CD4-positive, alpha-beta T cell treated with Interleukin-17A for 4 hours (primary cell): ENCODE measurements around the gene TMEM132A.
A peak's percentile ranks its signal among the peaks of the same experiment; 100 is the strongest.
"Not testable (repeated sequence)": the region's sequence is repeated elsewhere in the genome, so short reads cannot be mapped to it uniquely, and the experiment has no call there.

ENCODE experiments used
- DNase-seq: peaks from one replicate; pipeline ENCODE4 v3.0.0-alpha.2; 2020; ENCODE audit warnings: mixed read lengths

The TMEM132A gene

GRCh38 chr11:60905551-60906113, 18.6 kb upstream of the TMEM132A start:
- peak; percentile 51 for DNase-seq

- peak; percentile 97 for DNase-seq
Measured at GRCh38 chr11:60906132-60906972, 17.9 kb upstream of the TMEM132A start, which contains the start of gene PRPF19. Gene PRPF19 (minus strand): TSS chr11:60906585. CDS start chr11:60906382, 203 bp downstream.

GRCh38 chr11:60908803-60909202, 15.5 kb upstream of the TMEM132A start:
- DNase-seq: no peak

- DNase-seq: not testable (repeated sequence)
Measured at GRCh38 chr11:60909680-60910280, 14.5 kb upstream of the TMEM132A start.

- DNase-seq: no peak
Measured at GRCh38 chr11:60910281-60910687, 14.0 kb upstream of the TMEM132A start.

- DNase-seq: no peak
Measured at GRCh38 chr11:60910711-60911380, 13.4 kb upstream of the TMEM132A start.

- DNase-seq: peak; percentile 54
Measured at GRCh38 chr11:60912223-60912850, 11.9 kb upstream of the TMEM132A start.

- DNase-seq: no peak
Measured at GRCh38 chr11:60912851-60913528, 11.3 kb upstream of the TMEM132A start.

GRCh38 chr11:60913793-60914632, 10.2 kb upstream of the TMEM132A start, which contains the start of gene TMEM109:
Gene TMEM109 (plus strand): TSS chr11:60914158. CDS start chr11:60919694, 5,536 bp downstream.
- DNase-seq: peak; percentile 92

- DNase-seq: peak; percentile 43
Measured at GRCh38 chr11:60914633-60915247, 9.5 kb upstream of the TMEM132A start.

GRCh38 chr11:60915248-60915914, 8.9 kb upstream of the TMEM132A start:
- DNase-seq: peak; percentile 81

GRCh38 chr11:60916669-60917206, 7.5 kb upstream of the TMEM132A start:
- no peak for DNase-seq

GRCh38 chr11:60917267-60917666, 7.0 kb upstream of the TMEM132A start:
- DNase-seq: no peak

GRCh38 chr11:60918251-60918938, 5.9 kb upstream of the TMEM132A start:
- no peak for DNase-seq

- no peak for DNase-seq
Measured at GRCh38 chr11:60918939-60919265, 5.4 kb upstream of the TMEM132A start.

GRCh38 chr11:60919320-60919719, 4.9 kb upstream of the TMEM132A start:
- DNase-seq: no peak

- no peak for DNase-seq
Measured at GRCh38 chr11:60919956-60920355, 4.3 kb upstream of the TMEM132A start.

GRCh38 chr11:60921259-60921658, 3.0 kb upstream of the TMEM132A start:
- DNase-seq: no peak

- DNase-seq: no peak
Measured at GRCh38 chr11:60921777-60922335, 2.4 kb upstream of the TMEM132A start.
